ENCODE data around the gene TOM1L2.

TOM1L2 gene

GRCh38 chr17:17849147-17849820 is 122.9 kb downstream of the TOM1L2 start:
- peak; percentile 84 for DNase-seq (ENCODE audit: low read depth in 2 of 2)

GRCh38 chr17:17848311-17849082 is 123.7 kb downstream of the TOM1L2 start:
- DNase-seq (ENCODE audit: low read depth in 2 of 2): no peak

- no peak for DNase-seq (ENCODE audit: low read depth in 2 of 2)
Measured at GRCh38 chr17:17847726-17848125, 124.5 kb downstream of the TOM1L2 start.

- DNase-seq (ENCODE audit: low read depth in 2 of 2): no peak
Measured at GRCh38 chr17:17847118-17847689, 125.0 kb downstream of the TOM1L2 start.

- no peak for DNase-seq (ENCODE audit: low read depth in 2 of 2)
Measured at GRCh38 chr17:17846645-17847044, 125.6 kb downstream of the TOM1L2 start.

- no peak for DNase-seq (ENCODE audit: low read depth in 2 of 2)
Measured at GRCh38 chr17:17846003-17846402, 126.2 kb downstream of the TOM1L2 start.

- no peak for DNase-seq (ENCODE audit: low read depth in 2 of 2)
Measured at GRCh38 chr17:17845046-17845775, 127.0 kb downstream of the TOM1L2 start.

GRCh38 chr17:17844500-17844899 is 127.7 kb downstream of the TOM1L2 start:
- DNase-seq (ENCODE audit: low read depth in 2 of 2): no peak

GRCh38 chr17:17844079-17844478 is 128.1 kb downstream of the TOM1L2 start:
- DNase-seq (ENCODE audit: low read depth in 2 of 2): no peak

GRCh38 chr17:17843096-17843495 is 129.1 kb downstream of the TOM1L2 start:
- no peak for DNase-seq (ENCODE audit: low read depth in 2 of 2)

- DNase-seq (ENCODE audit: low read depth in 2 of 2): no peak
Measured at GRCh38 chr17:17842111-17842876, 129.9 kb downstream of the TOM1L2 start.

- DNase-seq (ENCODE audit: low read depth in 2 of 2): no peak
Measured at GRCh38 chr17:17841601-17842025, 130.6 kb downstream of the TOM1L2 start.

GRCh38 chr17:17840751-17841591 is 131.2 kb downstream of the TOM1L2 start:
- DNase-seq (ENCODE audit: low read depth in 2 of 2): no peak

- peak; percentile 34 to 78 for DNase-seq (ENCODE audit: low read depth in 2 of 2)
Measured at GRCh38 chr17:17839791-17840707, 132.2 kb downstream of the TOM1L2 start.

GRCh38 chr17:17837966-17838962 is 133.9 kb downstream of the TOM1L2 start:
- no peak for DNase-seq (ENCODE audit: low read depth in 2 of 2)

- DNase-seq (ENCODE audit: low read depth in 2 of 2): no peak
Measured at GRCh38 chr17:17837380-17837821, 134.8 kb downstream of the TOM1L2 start.

- peak in 1 of 2 donors; percentile 60 for DNase-seq (ENCODE audit: low read depth in 2 of 2)
Measured at GRCh38 chr17:17836818-17837379, 135.3 kb downstream of the TOM1L2 start, which contains the start of gene SREBF1. Gene SREBF1, minus strand, starts transcription at chr17:17836986. Its CDS starts 169 bp downstream, at chr17:17836817.
